Measurements from ENCODE around the gene SPTSSA.
"Not testable (repeated sequence)": the region's sequence is repeated elsewhere in the genome, so short reads cannot be mapped to it uniquely, and the experiment has no call there.

The SPTSSA gene

DNA sequence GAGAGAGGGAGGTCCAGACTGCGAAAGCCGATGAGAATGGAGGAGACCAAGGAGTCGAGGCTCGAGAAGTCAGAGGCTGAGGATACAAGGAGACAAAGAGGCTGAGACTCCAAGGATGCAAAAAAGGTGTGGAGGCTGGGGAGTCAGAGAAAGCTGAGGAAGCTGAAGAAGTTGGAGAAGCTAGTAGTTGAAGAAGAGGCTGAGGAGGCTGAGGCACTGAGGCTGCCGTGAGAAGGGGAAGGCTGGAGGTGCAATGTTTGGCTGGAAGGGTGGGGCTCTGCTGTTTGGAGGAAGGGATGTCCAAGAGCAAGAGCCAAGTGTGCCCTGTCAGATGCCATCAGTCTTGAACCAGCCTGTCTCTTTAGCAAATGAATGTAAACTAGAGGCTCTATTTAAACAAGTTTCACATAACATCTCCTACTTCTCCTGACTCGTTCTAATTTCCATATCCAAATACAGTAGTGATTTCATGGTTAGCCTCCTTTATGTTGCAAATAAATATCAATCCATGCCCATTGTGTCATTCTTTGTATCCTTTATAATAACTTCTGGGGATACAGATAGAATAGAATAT is 10.8 kb upstream of the SPTSSA start:
- no peak for DNase-seq (ENCODE audit: low read depth in 2 of 2)

GRCh38 chr14:34470319-34470718 is 8.3 kb upstream of the SPTSSA start:
- no peak for DNase-seq (ENCODE audit: low read depth in 2 of 2)

- no peak for DNase-seq (ENCODE audit: low read depth in 2 of 2)
Observed at GRCh38 chr14:34466691-34467090, 4.7 kb upstream of the SPTSSA start.

DNA sequence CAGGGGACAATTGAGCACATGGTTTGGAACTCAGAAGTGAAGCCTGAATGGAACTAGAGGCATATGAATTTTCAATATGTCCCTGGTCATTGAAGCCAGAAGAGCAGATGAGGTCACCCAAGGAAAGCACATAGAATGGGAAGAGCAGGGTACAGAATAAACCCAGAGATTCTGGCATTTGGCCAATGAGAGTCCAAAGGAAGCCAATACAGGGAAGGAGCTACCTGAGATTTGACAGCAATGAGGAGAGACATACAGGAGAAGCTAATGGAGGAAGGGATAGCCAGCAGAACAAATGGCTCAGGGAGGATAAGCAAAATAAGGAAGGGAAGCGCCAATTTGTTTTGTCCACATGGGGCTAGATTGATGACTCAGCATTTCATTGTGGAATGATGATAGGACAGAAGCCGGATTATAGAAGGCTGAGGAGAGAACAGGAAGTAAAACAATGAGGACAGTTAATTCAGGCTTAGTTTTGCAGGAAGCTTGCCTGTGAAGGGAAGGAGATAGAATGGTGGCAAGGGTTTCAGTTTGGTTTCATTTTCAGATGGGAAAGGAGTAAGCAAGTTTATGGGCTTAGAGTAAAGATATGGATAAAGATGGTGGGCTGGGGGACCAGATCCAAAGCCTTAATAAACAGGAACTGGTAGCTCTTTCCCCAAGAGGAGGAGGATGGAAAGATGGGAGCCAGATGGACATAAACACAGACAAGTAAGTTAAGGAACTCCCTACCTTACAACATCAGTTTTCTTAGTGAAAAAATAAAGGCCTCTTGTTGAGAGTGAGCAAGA is 3.2 kb upstream of the SPTSSA start:
- no peak for DNase-seq (ENCODE audit: low read depth in 2 of 2)

DNA sequence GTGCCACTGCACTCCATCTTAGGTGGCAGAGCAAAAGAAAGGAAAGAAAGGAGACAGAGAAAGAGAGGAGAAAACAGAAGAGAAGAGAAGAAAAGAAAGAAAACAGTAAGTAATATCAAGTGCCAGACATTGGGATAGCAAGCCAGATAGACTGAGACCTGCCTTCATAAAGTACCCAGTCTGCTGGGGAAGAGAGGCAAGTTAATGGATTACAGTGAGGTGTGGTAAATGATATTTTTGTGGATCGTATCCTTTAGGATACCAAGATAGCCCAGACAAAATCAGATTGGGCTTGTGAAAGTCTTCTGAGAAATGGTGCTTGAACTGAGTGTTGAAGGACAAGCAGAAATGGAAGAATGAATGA is 1.5 kb upstream of the SPTSSA start:
- no peak for DNase-seq (ENCODE audit: low read depth in 2 of 2)

DNA sequence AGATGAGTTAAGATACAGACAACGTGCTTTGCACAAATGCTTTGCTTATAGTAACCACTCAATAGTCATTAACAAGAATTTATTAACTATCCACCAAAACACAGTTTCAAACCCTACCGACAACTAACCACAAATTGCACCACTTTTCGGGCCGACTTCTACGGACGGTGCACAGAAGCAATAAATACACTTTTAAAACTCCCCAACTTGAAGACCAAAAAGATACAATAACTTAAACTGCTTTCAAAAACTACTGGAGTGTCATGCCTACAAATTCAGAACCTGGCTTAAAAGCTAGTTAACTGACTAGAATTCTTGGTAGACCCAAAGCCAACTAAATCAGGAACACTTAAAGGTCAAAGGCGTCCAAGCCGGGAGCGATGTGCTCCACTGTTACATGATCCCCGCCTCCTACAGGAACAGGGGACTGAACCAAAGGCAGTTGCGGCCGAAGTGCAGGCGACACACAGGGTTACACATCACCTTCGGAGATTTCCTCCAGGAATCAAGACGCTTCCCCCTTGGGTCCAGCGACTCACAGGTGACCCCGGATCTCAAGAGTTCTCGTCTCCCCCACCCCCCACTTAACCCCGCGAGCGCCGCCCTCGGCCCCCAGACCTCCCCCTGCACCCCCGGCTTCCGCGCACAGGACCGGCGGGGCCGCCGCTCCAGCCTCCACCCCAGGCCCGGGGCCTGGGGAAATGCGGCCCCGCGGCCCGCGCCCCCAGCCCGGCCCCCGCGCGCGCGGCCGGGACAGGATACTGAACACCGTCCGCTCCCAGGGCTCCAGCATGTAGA is 507 bp downstream of the SPTSSA start:
- DNase-seq (ENCODE audit: low read depth in 2 of 2) = peak; percentile 6 to 10

DNA sequence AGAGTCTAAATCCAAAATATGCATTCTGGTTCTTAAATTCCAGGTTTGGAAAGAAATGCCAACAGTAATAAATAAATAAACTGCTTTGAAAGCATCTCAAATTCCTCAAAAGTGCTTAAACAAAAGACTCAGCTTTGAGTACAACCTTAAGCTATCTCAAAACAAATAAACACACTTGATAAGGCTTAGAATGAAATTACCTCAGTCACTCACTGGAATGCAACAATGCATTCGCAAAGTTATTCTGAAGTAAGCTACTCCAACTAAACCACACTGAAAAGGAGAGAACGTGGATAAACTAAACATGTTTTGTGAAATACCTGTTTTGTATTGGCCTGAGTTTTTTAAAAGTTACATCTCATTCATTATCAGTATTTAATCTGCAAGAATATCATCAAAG is 1.2 kb downstream of the SPTSSA start:
- no peak for DNase-seq (ENCODE audit: low read depth in 2 of 2)

DNA sequence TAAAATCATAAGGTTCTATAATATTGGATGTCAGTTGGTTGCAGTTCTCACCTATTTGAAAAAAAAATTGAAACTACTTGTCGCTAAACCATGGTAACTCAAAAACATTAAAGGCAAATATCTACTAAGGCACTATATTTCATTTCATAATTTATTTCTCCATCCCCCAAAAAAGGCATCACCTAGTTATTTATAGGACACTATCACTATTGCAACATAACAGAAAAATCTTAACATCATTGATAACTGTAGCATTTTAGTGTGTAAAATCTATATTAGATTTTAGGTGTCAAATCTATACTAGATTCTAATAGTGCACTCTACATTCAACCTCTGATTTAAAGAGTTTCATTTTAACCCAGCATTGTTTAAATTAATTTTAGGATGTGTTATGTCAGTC is 1.7 kb downstream of the SPTSSA start:
- no peak for DNase-seq (ENCODE audit: low read depth in 2 of 2)

DNA sequence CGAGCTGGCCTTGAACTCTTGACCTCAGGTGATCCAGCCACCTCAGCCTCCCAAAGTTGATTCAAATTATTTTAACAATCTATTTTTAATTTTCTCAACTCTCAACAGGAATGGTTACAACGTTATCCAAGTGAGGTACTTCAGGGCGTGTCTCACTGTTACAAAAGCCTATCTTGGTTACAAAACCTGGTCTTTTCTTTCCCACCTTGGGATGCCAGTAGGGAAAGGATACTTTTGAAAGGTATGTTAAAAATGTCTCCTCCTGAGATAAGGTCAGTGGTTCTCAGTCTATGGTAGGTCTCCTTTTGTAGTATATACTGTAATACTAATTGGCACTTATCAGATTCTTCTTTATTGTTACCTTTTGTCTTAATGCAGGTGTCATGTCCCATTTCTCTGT is 4.9 kb downstream of the SPTSSA start:
- no peak for DNase-seq (ENCODE audit: low read depth in 2 of 2)

- DNase-seq (ENCODE audit: low read depth in 2 of 2) = no peak
Observed at GRCh38 chr14:34453226-34453625, 8.8 kb downstream of the SPTSSA start.

DNA sequence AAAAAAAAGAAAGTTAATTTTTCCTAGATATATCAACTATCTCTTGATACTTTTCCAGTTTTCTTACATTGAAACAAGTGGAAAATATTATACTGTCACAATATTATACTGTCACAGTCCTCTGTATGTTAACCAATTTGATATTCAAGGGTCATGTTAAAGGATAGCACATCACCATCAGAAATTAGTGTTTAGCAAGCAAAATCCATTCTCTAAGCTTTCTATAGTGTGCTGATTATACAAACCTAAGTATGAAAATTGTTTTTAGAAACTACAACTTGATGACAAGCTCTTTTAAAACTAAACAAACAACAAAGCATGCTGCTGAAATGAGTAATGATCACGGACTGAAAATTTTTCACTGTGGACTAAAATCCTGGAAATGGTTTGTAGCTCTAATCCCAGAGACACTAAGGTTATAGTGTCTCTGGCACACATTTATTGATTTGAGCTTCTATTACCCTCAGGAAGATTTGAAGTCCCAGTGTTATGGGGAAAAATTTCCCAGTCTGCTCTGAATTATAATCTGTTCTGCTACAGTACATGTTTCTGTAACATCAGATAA is 9.7 kb downstream of the SPTSSA start:
- DNase-seq (ENCODE audit: low read depth in 2 of 2) = no peak

GRCh38 chr14:34450958-34451357 is 11.1 kb downstream of the SPTSSA start:
- DNase-seq (ENCODE audit: low read depth in 2 of 2) = no peak

- DNase-seq (ENCODE audit: low read depth in 2 of 2) = no peak
Observed at GRCh38 chr14:34450542-34450915, 11.5 kb downstream of the SPTSSA start.

DNA sequence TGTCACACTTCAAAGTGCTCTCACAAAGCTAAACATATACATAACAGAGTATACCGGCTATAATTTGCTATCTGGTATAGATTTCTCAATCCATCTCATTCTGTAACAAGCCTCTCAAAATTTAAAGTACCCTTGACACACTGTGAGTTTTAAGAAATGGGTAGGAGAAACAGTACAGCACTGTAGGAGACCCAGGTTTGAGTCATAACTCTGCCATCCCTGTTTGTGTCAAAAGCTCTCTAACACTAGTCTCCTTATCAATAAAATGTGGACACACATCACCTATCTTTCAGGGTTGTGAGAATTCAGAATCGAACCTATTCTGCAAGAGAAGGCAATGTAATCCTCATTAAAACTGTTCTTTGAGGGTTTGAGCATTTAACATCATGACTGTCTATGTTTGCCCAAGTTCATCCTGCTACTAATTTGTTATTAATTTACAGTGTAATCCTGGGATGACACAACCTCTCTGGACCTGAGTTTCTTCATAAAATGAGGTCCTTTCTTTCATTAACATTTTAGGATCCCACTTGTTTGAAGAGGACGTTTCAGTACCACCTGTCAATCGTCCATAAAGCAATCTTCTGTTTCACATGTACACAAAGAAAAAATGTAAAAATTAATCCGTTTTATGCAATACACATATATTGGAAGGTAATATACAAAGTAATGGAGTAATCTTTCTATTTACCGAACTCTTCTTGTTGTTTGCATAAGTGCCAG is 12.1 kb downstream of the SPTSSA start:
- DNase-seq (ENCODE audit: low read depth in 2 of 2) = no peak

DNA sequence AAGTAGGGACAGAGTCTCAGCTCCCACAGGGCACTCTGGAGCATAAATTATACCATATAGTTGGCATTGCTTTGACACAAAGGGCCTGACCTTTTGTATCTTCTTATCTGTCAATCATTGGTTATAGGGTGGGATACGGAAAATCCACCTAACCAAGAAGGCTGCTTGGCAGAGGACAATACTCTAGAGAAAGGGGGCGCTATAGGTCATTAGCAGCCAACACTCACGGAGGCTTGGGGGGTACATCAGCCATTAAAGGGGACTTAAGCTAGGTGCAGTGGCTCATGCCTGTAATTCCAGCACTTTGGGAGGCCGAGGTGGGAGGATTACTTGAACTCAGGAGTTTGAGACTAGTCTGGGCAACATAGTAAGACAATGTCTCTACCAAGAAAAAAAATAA is 22.9 kb downstream of the SPTSSA start:
- DNase-seq (ENCODE audit: low read depth in 2 of 2) = no peak

- DNase-seq (ENCODE audit: low read depth in 2 of 2) = no peak
Observed at GRCh38 chr14:34438438-34438837, 23.6 kb downstream of the SPTSSA start.

DNA sequence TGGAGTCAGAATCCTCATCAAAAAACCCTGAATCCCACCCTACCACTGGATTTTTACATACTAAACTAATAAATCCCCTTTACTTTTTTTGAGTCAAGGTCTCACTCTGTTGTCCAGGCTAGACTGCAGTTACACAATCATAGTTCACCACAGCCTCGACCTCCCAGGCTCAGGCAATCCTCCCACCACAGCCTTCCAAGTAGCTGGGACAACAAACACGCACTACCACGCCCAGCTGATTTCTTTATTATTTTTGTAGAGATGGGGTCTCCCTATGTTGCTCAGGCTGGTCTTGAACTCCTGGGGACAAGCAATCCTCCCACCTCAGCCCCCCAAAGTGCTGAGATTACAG is 24.3 kb downstream of the SPTSSA start:
- no peak for DNase-seq (ENCODE audit: low read depth in 2 of 2)

GRCh38 chr14:34436960-34437728 is 24.9 kb downstream of the SPTSSA start:
- no peak for DNase-seq (ENCODE audit: low read depth in 2 of 2)

DNA sequence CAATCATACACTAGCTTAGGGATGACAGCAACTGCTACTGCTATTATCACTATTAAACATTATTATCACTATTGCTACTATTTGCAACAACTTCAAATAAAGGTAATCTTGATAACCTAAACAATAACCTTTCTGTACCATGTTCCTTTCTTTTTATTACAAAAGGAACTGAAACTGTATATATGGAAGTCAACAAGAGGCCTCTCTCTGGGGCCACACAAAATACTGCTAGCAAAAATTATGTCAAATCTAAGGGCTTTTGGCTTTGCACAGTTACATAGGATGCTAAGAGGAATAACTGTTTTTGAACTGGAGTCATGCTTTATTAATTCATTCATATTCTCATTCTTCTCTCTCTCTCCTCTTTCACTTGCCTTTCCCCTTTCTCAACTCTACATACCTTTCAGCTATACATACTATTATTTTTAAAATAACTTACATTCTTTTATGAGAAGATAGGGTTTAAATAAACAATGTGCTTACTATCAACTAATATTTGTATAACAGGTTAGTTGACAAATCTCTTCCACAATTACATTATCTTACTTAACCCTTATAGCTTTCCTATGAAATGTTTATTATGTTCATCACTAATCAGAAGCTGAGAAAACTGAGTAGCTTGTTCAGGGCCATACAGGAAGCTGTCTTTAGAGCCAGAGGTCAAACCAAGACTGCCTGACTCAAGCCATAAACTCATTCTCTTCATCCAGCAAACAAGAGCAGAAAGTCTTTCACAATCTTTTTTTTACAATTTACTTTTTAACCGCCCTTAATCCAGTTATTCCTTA is 25.7 kb downstream of the SPTSSA start:
- DNase-seq (ENCODE audit: low read depth in 2 of 2) = no peak

- no peak for DNase-seq (ENCODE audit: low read depth in 2 of 2)
Observed at GRCh38 chr14:34433957-34434356, 28.1 kb downstream of the SPTSSA start.

GRCh38 chr14:34428102-34428466 is 34.0 kb downstream of the SPTSSA start:
- DNase-seq (ENCODE audit: low read depth in 2 of 2) = not testable (repeated sequence)

Data from stimulated activated CD8-positive, alpha-beta memory T cell treated with anti-CD3 and anti-CD28 coated beads, Interleukin-2, amount 100 ng/mL, for 48 hours (primary cell).